HepG2 (cell line): ENCODE data around the gene DNAJC19.
"Not testable (repeated sequence)": the region's sequence is repeated elsewhere in the genome, so short reads cannot be mapped to it uniquely, and the experiment has no call there.

Source experiments
- AHR ChIP-seq: IDR thresholded peaks from 2 replicates; pipeline ENCODE4 v1.6.1; 2018; ENCODE audit warnings: missing genetic modification reagents, missing compliant biosample characterization
- CTCF ChIP-seq: sonication (generic); formaldehyde crosslinking; IDR thresholded peaks from 2 replicates; pipeline ENCODE4 v1.5.0; 2020; ENCODE audit warnings: mild to moderate bottlenecking, missing genetic modification reagents, moderate library complexity
- POLR2A ChIP-seq, 2 experiments: IDR thresholded peaks; 2 replicates each; pipeline ENCODE4 v1.6.1; 2011; ENCODE audit warnings: low read depth in 2 of 2, low read length in 2 of 2, mild to moderate bottlenecking in 1 of 2, moderate library complexity in 1 of 2; ENCODE audit not compliant: insufficient read depth in 1 of 2
- REST ChIP-seq, 2 experiments: IDR thresholded peaks; 2 replicates each; pipeline ENCODE4 v1.6.1; 2011 to 2012; ENCODE audit warnings: low read length in 2 of 2, borderline replicate concordance in 1 of 2, low read depth in 1 of 2, mild to moderate bottlenecking in 1 of 2, moderate library complexity in 1 of 2
- RNF2 ChIP-seq: fragments of 450-650 bp; conservative IDR thresholded peaks from 2 replicates; pipeline ENCODE4 v1.6.1; 2016; ENCODE audit warnings: low read depth
- TBP ChIP-seq: sonication (generic); formaldehyde crosslinking; IDR thresholded peaks from 2 replicates; pipeline ENCODE4 v1.5.0; 2020; ENCODE audit warnings: missing genetic modification reagents
- ZFX ChIP-seq: sonication (generic); formaldehyde crosslinking; IDR thresholded peaks from 2 replicates; pipeline ENCODE4 v1.4.0; 2020; ENCODE audit warnings: mild to moderate bottlenecking, low read depth, missing genetic modification reagents, moderate library complexity
- ZNF296 ChIP-seq: sonication (generic); formaldehyde crosslinking; conservative IDR thresholded peaks from 2 replicates; pipeline ENCODE4 v1.5.0; 2020; ENCODE audit warnings: mild to moderate bottlenecking, missing genetic modification reagents

- TF ChIP-seq TBP; RNF2; REST (IDR thresholded peaks at IDR 0.05; ENCODE audit: borderline replicate concordance in 1 of 2, low read depth in 1 of 2, low read length in 2 of 2); POLR2A (IDR thresholded peaks at IDR 0.05; ENCODE audit: insufficient read depth in 1 of 2, low read depth in 2 of 2, low read length in 2 of 2); AHR (CRISPR knock-in tag); CTCF; ZFX (CRISPR knock-in tag); ZNF296 (CRISPR knock-in tag): not testable (repeated sequence)
Measured at GRCh38 chr3:180986366-180986765, 3.2 kb downstream of the DNAJC19 start.
